Tongue (tissue), 2 donors: ENCODE results near the gene C1QTNF12. TPM values are rescaled to one million over a fixed set of nuclear protein-coding genes. Genes with fewer than 3 reads are reported as not detected.

Experiments
- DNase-seq: peaks from one replicate; pipeline ENCODE4 v3.0.0-alpha.2; 2015
- total RNA-seq: library from RNA; depleted of rRNA; stranded (reverse); fragments of >200 nt; gene quantifications from one replicate; pipeline ENCODE4 v1.2.3, GENCODE V29; 2014

The C1QTNF12 gene
- total RNA-seq, 1 donor from 2014 or later: 6.3 TPM

DNA sequence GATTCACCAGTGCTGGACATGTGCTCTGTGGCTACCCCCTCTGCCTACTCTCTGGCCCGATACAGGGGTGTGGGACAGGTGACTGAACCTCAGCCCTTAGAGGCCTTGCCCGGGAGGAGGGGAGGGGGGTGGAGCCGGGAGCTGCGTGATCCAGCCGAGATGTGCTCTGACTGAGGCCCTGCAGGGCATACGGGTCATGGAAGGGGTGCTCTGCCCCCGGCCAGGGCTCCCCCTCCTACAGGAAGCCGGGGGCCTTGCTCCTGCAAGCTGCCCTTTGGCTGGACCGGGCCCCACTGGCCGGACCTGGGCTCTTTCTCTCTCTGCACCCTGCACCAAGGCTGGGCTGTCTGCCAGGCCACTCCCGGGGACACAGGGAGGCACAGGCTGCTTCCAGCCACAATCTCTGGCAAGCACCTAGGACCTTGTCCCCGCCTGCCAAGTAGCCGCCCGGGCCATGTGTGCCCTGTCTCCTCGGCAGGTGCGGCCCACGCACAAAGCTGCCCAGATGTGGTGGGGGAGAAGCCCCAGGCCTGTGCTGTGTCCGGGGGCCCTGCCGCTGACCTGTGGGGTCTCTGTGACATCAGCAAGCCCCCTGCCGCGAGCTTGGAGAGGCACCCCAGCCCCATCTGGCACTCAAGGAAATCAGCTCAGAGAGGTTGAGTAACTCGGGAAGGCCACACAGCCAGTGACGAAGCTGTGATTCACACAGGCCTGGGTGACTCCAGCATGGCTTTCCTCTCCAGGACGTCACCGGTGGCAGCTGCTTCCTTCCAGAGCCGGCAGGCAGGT is 35.2 kb upstream of the C1QTNF12 start:
- DNase-seq: no peak

DNA sequence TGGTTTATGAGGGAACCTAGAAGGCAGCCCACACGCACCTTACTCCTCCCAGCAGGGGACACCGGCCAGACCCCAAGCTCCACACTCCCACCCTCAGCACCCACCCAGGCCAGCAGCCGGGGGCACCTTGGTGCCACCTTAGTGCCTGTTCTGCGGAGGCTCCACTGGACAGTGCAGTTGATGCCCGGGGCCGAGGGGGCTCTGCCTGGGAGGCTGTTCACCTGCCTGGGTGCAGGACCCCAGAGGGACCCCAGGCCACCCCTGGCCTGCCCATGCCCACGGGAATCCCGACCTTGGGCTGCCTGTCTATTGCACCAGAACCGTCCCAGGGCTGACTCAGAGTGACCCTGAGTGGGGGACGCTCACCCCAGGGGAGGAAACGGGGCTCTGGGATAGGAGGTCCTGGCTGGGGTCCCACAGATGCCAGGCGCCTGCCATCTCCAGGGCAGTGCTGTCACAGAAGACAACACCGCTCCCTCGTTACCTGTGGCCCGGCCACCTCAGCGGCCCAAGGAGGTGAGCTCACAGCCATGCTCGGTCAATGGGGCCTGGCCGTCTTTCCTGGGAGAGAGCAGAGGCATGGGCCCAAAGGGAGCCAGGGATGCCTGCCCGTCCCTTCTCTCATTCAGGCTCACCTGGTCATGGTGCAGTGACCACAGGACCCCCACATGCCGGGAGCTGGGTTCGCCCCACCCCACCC is 34.4 kb upstream of the C1QTNF12 start:
- DNase-seq: no peak

DNA sequence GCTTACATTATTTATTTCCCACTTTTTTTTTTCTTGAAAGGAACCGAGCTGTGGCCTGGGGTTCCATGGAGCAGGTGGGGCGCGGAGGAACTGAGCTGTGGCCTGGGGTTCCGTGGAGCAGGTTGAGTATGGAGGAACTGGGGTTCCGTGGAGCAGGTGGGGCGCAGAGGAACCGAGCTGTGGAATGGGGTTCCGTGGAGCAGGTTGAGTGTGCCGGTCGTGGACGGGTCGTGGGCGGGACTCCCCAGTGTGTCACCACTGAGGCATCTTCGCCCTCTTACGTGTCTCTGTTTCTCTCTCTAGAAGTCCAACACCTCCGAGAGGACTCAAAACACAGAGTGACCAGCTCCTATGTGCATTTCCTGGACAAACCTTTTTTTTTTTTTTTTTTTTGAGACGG is 32.5 kb upstream of the C1QTNF12 start:
- DNase-seq: no peak

DNA sequence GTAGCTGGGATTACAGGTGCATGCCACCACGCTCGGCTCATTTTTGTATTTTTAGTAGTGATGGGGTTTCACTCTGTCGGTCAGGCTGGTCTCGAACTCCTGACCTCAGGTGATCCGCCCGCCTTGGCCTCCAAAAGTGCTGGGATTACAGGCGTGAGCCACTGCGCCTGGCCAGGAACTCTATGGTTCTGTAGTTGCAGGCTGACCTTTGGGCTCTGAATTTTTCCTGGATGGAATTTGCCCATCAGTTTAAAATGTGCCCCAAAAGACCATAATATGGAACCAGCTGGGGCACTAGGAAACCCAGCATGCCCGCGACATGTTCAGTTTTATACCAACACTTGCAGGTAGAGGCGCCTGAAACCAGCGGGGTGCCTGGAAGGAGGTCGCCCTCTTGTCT is 32.1 kb upstream of the C1QTNF12 start:
- no peak for DNase-seq

DNA sequence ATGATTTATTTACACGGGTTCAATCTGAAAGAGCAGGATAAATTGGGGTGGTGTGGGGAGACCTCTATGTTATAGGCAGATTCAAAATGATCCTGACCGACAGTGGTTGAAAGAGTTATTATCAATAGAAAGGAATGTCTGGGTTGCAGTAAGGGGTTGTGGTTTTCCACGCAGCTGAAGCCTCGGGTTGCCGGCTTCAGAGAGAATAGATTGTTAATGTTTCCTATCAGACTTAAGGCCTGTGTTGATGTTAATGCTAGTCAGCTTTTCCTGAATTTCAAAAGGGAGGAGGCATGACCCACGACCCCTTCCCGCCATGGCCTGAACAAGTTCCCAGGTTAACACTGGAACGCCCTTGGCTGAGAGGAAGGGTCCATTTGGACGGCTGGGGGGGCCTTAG is 29.3 kb upstream of the C1QTNF12 start:
- no peak for DNase-seq

DNA sequence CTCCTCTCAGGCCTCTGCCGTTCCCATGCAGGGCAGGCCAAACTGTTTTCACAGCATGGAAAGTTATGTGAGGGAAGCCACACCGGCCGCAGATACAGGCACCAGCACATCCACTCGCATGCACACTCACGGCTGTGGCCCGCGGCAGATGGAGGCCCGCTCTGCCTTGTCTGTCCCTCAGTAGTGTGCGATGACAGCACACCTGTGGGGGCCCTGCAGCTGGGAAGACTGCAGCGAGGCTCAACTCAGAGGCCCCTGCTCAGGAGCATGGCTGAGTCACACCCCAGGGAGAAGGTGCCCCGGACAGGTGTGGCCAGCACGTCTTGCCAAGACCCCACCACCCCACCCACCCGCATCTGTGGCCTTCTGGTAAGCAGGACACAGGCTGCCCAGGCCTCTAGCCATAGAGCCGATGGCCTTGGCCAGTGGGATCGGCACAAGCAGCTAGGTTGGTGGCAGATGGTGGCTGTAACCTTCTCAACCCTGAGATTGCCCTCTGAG is 28.5 kb upstream of the C1QTNF12 start:
- no peak for DNase-seq

DNA sequence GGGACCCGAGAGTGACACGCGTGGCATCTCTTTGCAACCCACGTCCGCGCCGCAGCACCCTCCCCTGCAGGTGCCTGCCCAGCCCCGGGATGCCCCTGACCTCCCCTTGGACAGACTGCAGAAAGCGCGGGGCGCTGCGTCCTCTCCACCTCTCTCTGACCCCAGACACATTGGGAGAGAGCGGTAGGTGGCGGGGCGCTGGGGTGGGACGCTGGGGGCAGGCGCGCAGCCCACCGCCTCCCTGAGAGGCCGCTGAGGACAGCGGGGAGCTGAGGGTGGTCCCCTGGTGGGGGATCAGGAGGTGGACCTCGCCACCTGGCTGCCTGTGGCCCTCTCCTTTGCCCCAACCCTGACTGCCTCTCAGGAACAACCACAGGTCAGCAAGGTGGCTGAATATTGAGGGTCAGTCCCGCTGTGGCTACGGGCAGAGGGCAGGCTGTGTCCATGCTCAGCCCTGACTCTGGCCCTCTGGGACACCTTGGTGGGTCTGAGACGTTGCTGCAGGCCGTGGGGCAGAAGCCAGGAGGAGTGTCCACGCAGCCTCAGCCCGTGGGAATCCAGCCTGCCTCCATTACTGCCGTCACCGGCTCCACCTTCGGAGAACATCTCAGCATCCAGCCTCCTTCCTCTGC is 27.9 kb upstream of the C1QTNF12 start:
- DNase-seq: no peak

DNA sequence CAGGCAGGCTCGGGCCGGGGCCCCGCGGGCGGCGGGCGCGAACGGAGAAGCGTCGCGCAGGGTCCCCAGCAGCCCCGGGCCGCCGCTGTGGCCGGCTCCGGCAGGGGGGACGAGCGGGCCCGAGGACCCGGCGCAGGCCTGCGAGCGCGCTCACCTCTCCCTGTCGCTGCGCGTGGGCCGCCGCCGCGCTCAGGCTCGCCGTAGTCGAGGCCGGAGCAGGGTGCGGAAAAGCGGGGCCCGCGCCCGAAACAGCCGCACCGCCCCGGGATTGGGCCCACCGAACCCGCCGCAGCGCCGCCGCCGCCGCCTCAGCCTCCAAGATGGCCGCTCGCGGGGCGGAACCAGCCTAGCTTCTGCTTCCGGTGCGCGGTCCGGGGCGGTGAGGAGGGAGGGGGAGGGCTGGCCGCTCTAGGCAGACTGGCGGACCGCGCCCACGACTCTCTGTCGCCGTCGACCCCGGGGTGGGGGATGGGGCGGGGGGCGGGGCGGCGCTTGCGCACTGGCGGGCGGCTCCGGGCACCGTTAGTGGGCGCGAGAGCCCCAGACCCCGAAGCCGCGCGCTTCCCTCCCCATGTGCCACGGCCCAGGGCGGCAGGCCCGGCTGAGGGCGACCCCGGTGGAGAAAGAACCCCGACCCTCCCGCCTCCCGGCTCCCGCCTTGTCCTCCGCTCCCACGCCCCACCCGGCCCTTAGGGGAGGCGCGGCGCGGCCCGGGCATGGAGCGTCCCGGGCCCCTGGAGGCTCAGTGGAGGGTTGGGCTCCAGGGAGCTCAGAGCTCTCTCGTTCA is 27.2 kb upstream of the C1QTNF12 start, which contains the start of gene UBE2J2:
TSS of gene UBE2J2 (minus strand) at position 343 of the 787 bp plus-strand sequence. CDS start 5,862 bp downstream, outside the sequence.
- peak; percentile 97 for DNase-seq

DNA sequence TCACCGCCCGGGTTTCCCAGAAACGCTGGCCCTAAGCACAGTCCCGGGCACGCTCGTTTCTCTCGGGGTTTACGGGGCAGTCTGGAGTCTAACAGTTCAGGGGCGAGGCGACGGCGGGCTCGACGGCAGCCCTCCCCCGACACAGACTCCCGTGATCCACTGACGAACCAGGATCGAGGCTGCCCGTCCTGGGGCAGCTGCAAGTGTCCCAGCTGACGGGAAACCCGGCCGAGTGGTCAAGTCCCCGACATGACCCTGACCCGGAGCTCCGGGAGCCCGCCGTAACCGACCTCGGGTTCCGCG is 26.6 kb upstream of the C1QTNF12 start:
- no peak for DNase-seq

DNA sequence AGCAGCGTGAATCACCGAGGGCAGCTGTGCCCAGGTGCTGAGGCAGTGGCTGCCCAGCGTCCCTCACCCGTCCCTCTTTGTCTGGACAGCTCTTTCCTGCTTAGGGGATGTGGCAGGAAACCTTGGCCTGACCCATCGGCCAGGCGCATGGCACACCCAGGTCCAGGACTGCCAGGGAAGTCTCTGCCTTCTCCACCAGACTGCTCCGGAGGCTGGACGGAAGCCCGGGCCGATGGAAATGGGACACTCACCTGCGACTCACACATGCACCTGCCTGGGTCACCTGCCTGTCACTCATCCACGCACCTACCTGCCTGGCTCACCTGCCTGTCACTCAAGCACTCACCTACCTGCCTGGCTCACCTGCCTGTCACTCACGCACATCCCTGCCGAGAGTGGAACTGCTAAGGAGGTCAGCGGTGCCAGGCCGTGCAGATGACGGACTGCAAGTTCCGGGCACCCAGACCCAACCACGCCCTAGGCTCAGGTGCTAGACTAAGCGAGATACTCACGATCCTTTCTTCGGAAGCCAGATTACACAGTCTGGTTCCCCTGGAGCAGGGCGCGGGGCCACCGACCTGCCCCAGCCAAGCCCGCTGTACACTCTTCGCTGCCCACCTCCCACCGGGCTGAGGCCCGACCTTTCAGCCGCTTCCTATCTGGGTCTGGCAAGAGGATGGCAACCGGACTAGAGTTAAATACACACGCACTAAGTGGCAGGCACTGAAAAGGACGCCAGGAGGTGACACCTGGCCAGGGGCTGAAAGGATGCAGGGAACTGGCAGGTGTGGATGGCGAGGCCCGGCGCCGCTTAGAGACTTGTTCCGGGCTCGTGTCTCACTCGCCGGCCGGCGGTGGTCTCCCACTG is 26.1 kb upstream of the C1QTNF12 start:
- DNase-seq: no peak

DNA sequence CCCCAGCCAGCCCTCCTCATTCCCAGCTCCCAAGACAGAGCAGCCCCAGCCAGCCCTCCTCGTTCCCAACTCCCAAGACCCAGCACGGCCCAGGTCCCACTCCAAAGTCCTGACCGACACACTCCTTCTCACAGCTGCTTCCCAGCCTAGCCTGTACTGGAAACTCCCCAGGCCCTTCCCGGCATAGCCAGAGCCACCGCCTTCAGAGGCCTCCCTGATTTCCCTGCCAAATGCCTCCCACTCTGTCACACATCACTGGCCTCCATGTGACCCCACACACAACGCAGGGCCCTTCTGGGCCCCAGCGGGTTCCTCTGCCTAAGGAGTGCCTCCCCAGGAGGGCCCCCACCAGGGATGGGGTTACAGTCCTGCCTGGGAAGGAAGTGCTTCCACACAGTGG is 24.3 kb upstream of the C1QTNF12 start:
- no peak for DNase-seq

DNA sequence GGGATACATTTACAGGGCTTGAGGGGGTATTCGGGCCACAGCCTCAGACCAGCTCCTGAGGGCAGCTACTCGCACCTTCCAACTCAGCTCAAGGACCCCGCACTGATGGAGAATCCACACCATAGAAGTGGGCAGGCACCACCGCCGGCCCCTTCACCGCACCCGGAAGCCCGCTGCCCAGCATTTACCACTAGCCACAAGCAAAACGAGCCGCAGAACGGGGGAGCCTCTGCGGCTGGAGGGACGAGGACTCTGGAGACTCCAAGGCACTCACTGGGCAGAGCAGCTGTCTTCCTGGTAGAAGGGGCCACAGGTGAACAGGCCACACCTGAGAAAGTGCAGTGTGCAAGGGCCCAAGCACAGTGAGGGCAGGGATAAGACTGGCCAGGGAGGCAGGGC is 21.8 kb upstream of the C1QTNF12 start:
- DNase-seq: no peak

DNA sequence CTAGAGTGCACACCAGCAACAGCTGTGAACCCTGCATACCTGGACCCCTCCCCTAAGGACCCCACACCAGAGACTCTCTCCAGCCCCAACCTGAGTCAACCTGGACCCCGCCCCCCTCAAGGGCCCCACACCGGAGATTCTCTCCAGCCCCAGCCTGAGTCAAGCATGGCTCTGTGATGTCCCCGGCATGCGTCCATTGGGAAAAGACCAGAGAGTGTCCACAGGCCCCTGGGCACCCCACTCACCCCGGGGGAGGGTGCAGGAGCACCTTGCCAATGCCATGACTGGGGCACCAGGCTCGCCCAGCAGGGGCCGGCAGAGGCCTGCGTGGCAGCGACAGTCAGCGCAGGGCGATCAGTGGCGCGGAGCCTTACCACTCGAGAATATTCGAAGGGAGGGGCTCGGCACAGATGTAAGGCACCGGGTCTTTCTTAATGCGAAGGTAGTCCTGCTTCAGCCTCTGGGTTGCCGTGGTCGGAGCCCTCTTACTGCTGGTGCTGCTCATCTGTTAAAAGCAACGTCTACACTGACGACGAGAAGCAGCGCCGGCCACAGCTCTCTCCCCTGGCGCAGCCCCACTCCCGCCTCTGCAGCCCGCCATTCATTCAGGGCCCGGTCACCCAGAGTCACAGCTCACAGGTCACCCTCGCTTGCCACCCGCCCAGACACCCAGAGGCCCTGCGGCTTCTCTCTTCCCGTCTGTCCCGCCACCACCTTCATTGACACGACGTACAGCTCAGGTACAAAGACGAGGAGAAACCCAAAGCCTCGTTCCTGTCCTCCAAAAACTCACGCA is 21.2 kb upstream of the C1QTNF12 start:
- no peak for DNase-seq

DNA sequence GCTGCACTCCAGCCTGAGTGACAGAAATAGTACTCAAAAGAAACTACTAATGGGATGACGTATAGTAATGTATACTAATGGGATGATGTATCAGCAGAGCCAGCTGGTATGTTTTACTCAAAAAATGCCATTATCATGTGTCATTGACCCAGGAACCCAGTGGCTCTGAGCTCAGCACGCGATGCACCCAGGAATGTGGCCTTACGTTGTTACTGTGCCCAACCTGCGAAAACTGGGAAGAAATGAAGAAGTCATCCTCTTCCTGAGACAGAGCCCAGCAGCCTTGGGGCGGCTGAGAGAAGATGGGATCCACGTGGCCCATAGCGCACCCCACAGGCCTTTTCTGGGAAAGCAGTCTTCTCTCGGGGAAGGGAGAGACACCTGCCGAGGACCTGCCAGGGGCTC is 18.3 kb upstream of the C1QTNF12 start:
- no peak for DNase-seq

DNA sequence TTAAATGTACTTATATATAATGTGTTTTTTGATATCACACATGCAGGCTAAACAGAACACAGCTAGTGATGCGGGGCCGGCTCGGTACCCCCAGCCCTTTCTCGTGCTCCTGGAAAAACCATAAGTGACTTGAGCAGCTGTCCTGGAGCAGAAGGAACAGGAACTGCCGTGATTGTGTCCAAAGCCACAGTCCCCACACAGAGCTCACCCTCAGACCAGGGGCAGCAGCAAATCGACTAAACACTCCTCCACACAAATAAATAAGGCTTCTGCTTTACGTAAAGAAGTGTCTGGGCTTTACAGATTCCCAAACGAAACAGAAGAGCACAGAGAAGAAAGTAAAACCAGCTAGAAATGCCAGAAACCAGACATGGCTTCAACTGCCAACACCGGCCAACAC is 17.5 kb upstream of the C1QTNF12 start:
- DNase-seq: no peak

DNA sequence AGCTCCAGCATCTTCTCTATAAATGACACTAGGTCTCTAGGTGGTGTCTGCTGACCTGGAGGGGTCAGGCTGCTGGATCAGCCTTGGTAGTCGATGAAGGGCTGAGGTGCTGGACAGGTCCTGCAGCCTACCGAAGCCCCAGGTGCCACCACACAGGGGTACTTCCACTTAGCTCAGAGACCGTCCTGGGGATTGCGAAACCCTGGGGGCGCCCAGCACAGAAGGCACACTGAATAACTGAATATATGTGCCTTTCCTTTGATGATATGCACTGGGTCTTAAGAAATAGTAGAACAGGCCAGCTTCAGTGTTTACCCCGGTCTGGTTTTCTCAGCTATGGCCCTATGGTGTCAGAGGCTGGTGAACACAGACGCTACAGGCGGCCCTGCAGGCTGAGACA is 16.2 kb upstream of the C1QTNF12 start:
- no peak for DNase-seq

DNA sequence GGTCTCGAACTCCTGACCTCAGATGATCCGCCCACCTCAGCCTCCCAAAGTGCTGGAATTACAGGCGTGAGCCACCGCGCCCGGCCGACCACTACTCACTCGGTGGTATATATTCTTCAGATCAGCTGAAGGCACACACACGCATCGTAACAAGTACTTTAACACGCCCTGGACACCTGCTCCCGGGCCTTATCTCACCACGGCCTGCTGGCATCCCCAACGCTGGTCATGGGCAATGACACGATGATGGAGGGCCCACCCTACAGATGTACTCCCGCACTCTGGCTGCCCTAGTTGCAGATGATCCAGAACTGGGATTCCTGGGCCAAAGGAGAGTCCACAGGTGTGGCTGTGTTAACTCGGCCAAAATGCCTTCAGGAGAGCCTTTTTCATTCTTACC is 15.5 kb upstream of the C1QTNF12 start:
- no peak for DNase-seq

DNA sequence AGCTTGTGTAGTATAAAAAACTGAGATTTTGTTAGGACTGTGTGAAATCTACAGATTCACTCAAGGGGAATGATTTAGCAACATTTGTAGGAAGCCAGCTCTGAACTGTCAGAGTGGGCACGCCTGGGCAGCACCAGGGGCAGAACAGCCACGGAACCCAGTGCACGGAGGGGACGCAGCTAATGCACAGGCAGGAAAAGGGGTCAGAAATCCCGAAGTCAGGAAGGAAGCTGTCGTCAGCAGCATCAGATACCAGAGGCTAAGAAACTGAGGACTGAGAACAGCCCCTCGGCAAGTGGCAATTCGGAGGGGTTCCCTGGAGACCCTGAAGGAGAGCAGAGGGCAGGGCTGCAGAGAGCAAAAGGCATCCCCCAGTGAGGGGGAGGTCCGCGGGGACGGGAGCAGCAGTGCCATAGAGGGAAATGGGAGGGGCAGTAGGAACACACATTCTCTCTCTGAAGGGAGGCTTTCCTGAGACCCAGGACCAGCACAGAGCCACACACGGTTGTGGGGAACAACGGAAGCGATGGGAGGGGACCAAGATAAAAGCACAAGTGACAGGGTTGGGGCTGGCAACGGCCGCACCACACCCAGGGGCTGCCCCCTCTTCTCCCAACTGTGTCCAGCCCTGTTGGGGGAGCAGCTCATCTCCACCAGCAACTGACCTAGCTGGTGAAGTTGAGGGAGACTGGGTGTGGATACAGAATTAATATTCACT is 14.5 kb upstream of the C1QTNF12 start:
- no peak for DNase-seq

DNA sequence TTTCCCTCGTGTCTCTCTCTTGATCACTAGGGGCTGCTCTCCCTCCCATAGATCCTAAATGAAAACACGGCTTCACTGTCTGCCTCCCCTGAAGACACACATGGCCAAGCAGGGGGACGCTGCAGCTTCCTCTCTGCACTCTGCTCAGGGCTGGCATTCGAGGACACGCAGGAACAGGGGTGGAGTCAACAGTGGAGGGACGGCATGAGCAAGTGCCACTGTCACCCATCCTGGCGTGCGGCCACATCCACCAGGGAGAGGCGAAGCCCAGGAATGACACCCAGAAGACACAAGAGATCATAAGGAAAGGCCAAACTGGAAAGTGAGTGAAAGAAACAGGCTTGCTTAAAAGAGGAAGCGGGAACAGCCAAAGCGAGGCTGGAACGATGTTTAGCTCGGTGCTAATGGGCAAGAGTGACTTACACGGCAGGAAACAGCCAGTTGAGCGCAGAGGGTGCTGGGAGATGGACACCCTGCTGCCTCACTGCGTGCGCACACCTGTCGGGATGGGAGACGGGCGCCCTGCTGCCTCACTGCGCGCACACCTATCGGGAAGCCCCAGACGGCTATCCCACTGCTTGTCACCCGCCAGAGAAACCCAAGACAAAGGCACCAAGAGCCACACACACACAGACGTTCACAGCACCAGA is 13.6 kb upstream of the C1QTNF12 start:
- no peak for DNase-seq
